OCI-LY7 (cell line): ENCODE results near the gene MRPS11.

Experiments
- EZH2phosphoT487 ChIP-seq: fragments of 200-600 bp; sonication (generic); IDR thresholded peaks from 2 replicates; pipeline ENCODE4 v1.6.1; 2018; ENCODE audit warnings: low read depth, borderline replicate concordance, mild to moderate bottlenecking, mixed run types, antibody characterized with exemption, low read length, moderate library complexity, mixed read lengths
- TF ChIP-seq, protein P1 (sequence below): fragments of 200-600 bp; sonication (generic); conservative IDR thresholded peaks from 2 replicates; pipeline ENCODE4 v1.5.1; 2014; ENCODE audit warnings: mild to moderate bottlenecking, antibody characterized with exemption, low read length, moderate library complexity, mixed read lengths

- TF ChIP-seq, protein P1, sequence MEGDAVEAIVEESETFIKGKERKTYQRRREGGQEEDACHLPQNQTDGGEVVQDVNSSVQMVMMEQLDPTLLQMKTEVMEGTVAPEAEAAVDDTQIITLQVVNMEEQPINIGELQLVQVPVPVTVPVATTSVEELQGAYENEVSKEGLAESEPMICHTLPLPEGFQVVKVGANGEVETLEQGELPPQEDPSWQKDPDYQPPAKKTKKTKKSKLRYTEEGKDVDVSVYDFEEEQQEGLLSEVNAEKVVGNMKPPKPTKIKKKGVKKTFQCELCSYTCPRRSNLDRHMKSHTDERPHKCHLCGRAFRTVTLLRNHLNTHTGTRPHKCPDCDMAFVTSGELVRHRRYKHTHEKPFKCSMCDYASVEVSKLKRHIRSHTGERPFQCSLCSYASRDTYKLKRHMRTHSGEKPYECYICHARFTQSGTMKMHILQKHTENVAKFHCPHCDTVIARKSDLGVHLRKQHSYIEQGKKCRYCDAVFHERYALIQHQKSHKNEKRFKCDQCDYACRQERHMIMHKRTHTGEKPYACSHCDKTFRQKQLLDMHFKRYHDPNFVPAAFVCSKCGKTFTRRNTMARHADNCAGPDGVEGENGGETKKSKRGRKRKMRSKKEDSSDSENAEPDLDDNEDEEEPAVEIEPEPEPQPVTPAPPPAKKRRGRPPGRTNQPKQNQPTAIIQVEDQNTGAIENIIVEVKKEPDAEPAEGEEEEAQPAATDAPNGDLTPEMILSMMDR, result no peak
- TF ChIP-seq EZH2phosphoT487, result no peak
Observed at GRCh38 chr15:88512601-88513000, 45.1 kb downstream of the MRPS11 start.
